A549 (cell line): ENCODE results near the gene LRRC3.

ENCODE experiments used
- BHLHE40 ChIP-seq: IDR thresholded peaks from 2 replicates; pipeline ENCODE4 v1.6.1; 2012; ENCODE audit warnings: low read depth, low read length, inconsistent platforms
- CTCF ChIP-seq: fragments of >200 bp; sonication (Bioruptor Twin); formaldehyde crosslinking; IDR thresholded peaks from 3 replicates; pipeline ENCODE4 v1.5.1; 2016
- KDM1A ChIP-seq: fragments of 200-600 bp; sonication (generic); IDR thresholded peaks from 2 replicates; pipeline ENCODE4 v1.6.1; 2016; ENCODE audit warnings: low read depth, mild to moderate bottlenecking
- NR3C1 ChIP-seq: fragments of >200 bp; sonication (Bioruptor Twin); formaldehyde crosslinking; IDR thresholded peaks from 3 replicates; pipeline ENCODE4 v1.6.1; 2017
- TP53 ChIP-seq: fragments of 250-450 bp; sonication (Bioruptor Pico); IDR thresholded peaks from 2 replicates; pipeline ENCODE4 v1.5.0; 2021; ENCODE audit warnings: mild to moderate bottlenecking, moderate library complexity
- ZC3H11A ChIP-seq: fragments of 450-650 bp; IDR thresholded peaks from 2 replicates; pipeline ENCODE4 v1.6.1; 2014; ENCODE audit warnings: antibody characterized with exemption, mild to moderate bottlenecking
- TF ChIP-seq, protein P1 (sequence below): fragments of 450-650 bp; IDR thresholded peaks from 2 replicates; pipeline ENCODE4 v1.6.1; 2014; ENCODE audit warnings: antibody characterized with exemption

- TF ChIP-seq ZC3H11A (no peak), CTCF (no peak), KDM1A (no peak), TP53 (no peak), NR3C1 (no peak), BHLHE40 (no peak)
- TF ChIP-seq, protein P1, sequence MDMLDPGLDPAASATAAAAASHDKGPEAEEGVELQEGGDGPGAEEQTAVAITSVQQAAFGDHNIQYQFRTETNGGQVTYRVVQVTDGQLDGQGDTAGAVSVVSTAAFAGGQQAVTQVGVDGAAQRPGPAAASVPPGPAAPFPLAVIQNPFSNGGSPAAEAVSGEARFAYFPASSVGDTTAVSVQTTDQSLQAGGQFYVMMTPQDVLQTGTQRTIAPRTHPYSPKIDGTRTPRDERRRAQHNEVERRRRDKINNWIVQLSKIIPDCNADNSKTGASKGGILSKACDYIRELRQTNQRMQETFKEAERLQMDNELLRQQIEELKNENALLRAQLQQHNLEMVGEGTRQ: no peak
Measured at GRCh38 chr21:44503901-44504399, 48.6 kb downstream of the LRRC3 start.
